Activated naive CD4-positive, alpha-beta T cell (primary cell): Measurements from ENCODE around the gene NPPA.
"Not testable (repeated sequence)": the region's sequence is repeated elsewhere in the genome, so short reads cannot be mapped to it uniquely, and the experiment has no call there.

Source experiments
- DNase-seq, 4 experiments: peaks; one replicate each; lab custom pipeline; 2025; lab: John Stamatoyannopoulos, UW

The NPPA gene

GRCh38 chr1:11847667-11848372 is at the start of gene NPPA:
Gene NPPA, minus strand, starts transcription at chr1:11847783. Its CDS starts 99 bp downstream, at chr1:11847684.
- DNase-seq: no peak

GRCh38 chr1:11894501-11894900 is 46.9 kb upstream of the NPPA start:
- DNase-seq: not testable (repeated sequence)

GRCh38 chr1:11893907-11894251 is 46.3 kb upstream of the NPPA start:
- peak; percentile 13 to 65 (median 40) for DNase-seq

- no peak for DNase-seq
Observed at GRCh38 chr1:11891433-11892186, 44.0 kb upstream of the NPPA start.

GRCh38 chr1:11888877-11889208 is 41.3 kb upstream of the NPPA start:
- no peak for DNase-seq

- no peak for DNase-seq
Observed at GRCh38 chr1:11888206-11888876, 40.8 kb upstream of the NPPA start.

GRCh38 chr1:11887666-11888007 is 40.1 kb upstream of the NPPA start:
- no peak for DNase-seq

GRCh38 chr1:11886986-11887665 is 39.5 kb upstream of the NPPA start:
- DNase-seq: no peak

GRCh38 chr1:11885916-11886315 is 38.3 kb upstream of the NPPA start:
- no peak for DNase-seq

GRCh38 chr1:11882814-11883538 is 35.4 kb upstream of the NPPA start:
- no peak for DNase-seq

GRCh38 chr1:11881749-11882441 is 34.3 kb upstream of the NPPA start:
- no peak for DNase-seq

- DNase-seq: no peak
Observed at GRCh38 chr1:11880911-11881748, 33.5 kb upstream of the NPPA start.

GRCh38 chr1:11880181-11880575 is 32.6 kb upstream of the NPPA start:
- DNase-seq: no peak

- no peak for DNase-seq
Observed at GRCh38 chr1:11879311-11880180, 32.0 kb upstream of the NPPA start.

- no peak for DNase-seq
Observed at GRCh38 chr1:11878891-11879190, 31.3 kb upstream of the NPPA start.

- DNase-seq: no peak
Observed at GRCh38 chr1:11878081-11878890, 30.7 kb upstream of the NPPA start.

- DNase-seq: no peak
Observed at GRCh38 chr1:11877074-11877473, 29.5 kb upstream of the NPPA start.

- no peak for DNase-seq
Observed at GRCh38 chr1:11875094-11875493, 27.5 kb upstream of the NPPA start.

- DNase-seq: no peak
Observed at GRCh38 chr1:11874624-11875023, 27.0 kb upstream of the NPPA start.
